ENCODE measurements around the gene THAP8. TPM values are rescaled to one million over a fixed set of nuclear protein-coding genes. Genes with fewer than 3 reads are reported as not detected.

The THAP8 gene
- total RNA-seq, 1 donor from 2014 or later = 12.9 TPM

- DNase-seq (ENCODE audit: low spot score) = no peak
These were observed 23.6 kb downstream of the THAP8 start for GRCh38 chr19:36030264-36031148.

DNA sequence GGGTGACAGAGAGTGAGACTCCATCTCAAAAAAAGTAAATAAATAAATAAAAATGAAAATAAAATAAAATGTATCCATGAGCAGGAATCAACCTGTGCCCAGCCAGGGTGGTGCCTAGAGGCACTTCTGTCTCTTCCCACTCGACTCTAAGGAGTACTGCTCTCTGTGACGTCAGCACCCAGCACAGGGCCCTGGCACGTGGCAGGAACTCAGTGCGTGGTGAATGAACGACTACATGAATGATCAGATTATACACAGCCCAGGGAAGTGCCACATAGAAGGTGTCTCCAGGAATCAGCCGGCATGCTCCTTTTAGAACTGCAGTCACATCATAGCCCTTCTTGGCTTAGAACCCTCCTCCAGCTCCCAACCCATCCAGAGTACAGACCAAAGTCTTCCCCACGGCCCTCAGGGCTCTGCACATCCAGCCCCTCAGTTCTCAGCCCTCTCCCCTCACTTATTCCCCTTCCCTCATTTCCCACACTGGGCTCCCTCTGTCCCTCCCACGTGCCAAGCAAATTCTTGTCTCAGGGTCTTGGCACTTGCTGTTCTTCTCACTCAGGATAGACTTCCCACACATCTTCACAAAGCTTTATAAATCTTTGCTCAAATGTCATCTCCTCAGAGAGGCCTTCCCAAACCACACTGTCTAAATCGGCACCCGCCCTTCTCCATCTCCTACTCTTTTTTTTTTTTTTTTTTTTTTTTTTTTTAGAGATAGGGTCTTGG is 25.6 kb downstream of the THAP8 start:
- DNase-seq (ENCODE audit: low spot score) = no peak

GRCh38 chr19:36027696-36028095 is 26.4 kb downstream of the THAP8 start:
- no peak for DNase-seq (ENCODE audit: low spot score)

- DNase-seq (ENCODE audit: low spot score) = no peak
These were observed 27.8 kb downstream of the THAP8 start for GRCh38 chr19:36026091-36026876.

DNA sequence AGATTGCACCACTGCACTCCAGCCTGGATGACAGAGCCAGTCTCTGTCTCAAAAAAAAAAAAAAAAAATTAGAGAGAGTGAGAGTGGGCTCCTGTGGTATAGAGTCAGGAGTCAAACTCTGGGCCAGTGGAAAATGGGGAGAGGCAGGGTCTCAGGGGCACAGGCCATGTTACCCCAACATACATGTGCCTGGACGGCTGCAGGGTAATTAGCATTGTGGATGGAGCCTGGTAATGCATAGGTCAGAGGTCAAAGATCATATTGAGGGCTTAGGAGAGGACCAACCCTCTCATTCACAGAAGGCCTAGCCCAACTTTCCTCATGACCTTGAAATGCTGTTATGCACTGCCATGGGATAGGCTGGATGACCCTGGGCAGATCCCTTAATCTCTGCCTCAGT is 28.5 kb downstream of the THAP8 start:
- no peak for DNase-seq (ENCODE audit: low spot score)

DNA sequence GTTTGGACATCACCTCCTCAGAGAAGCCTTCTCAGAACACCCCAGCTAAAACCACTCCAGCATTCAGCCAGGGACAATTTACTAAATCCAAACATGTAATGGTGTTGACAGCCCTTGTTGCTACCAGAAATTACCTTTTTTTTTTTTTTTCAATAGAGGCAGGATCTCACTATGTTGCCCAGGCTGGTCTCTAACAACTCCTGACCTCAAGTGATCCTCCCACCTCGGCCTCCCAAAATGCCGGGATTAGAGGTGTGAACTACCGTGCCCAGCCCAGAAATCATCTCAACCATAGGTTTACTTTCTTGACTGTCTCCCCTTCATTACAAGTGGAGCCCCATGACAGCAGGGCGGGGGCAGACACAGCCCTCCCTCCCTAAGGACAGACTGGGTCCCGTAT is 30.7 kb downstream of the THAP8 start:
- no peak for DNase-seq (ENCODE audit: low spot score)

DNA sequence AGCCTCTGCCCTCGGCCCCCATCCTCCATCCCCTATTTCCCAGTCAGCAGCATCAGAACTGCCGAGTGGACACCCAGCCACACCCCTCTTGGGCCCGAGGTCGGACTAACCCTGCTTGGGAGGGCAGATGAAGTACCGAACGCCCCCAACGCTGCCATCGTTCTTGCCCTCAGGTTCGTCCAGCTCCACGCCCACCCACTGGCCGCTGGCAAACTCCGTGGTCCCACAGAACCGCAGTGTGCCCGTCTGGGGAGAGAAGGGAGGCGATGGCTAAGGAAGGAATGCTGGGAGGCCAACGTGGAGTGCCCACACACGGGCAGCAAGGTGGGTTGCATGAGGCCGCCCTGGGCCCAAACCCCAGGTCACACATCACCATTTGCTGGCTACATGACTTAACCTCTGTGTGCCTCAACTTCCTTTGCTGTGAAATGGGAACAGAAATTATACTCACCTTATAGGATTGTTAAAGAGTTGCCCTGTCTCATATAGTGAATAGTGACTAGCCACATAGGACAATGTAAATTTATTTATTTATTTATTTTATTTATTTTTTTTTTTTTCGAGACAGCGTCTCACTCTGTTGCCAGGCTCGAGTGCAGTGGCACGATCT is 34.9 kb downstream of the THAP8 start:
- DNase-seq (ENCODE audit: low spot score) = no peak

DNA sequence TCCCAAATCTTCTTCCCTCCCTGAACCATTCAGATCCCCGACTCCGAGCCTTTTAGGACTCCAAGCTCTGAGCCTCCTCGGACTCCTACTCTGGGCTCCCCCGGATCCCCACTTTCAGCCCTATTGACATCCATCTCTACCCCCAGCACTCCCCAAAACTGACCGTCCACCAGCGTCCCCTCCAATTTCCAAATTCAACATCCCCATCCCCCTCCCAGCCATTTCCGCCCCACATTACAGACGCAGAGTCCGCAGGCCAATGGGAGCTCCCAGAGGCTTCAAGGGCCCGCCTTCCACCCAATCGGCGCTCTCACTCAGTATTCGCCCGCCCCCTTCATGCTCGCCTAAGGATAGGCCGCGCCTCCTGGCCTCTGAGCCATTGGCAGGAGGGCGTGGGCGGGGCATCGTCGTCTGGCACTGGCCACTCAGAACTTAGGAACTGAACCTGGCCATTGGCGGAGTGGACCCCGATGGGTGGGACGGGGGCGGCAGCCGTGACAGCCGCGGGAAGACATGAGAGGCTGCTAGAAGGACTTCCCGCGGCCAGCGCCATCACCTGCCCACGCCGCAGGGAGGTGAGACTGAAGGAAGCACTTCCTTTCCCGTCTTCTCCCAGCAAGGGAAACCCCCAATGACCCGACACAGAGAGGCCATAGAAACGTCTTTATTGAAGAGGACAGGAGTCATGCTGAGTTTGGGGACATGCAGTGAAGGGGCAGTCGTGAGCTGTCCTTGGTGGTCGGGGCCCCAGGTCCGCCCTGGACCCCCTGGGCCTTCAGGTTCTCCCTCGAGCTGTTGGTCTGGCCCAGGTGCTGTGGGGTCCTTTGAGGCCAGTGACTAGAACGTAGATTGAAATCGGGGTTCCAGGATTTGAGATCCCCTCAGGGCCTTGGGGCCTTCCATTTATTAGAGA is 39.8 kb downstream of the THAP8 start, which contains the start of gene ALKBH6:
TSS of gene ALKBH6 (minus strand) at position 202 of the 913 bp plus-strand sequence. CDS start 816 bp downstream, outside the sequence.
- peak; percentile 100 for DNase-seq (ENCODE audit: low spot score)

GRCh38 chr19:36013280-36014011 is 40.6 kb downstream of the THAP8 start:
- DNase-seq (ENCODE audit: low spot score) = no peak

DNA sequence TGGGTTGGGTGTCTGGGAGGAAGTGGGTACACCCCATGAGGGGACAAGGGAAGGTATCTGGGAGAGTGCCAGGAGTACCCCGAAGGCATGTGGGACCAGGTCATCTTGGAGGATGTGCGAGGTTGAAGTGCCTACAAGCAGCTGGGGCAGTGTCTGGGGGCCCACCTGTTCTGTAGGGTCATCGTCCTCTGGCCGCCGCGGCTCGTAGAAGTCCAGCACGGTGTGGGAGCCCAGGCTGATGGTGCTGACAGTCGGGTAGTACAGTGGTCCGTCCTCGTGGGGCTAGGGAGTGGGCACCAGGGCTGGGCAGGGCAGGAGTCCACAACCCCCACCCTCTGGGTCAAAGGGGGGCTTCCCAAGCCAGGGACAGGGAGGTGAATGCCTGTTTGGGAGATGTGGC is 43.7 kb downstream of the THAP8 start:
- DNase-seq (ENCODE audit: low spot score) = no peak

DNA sequence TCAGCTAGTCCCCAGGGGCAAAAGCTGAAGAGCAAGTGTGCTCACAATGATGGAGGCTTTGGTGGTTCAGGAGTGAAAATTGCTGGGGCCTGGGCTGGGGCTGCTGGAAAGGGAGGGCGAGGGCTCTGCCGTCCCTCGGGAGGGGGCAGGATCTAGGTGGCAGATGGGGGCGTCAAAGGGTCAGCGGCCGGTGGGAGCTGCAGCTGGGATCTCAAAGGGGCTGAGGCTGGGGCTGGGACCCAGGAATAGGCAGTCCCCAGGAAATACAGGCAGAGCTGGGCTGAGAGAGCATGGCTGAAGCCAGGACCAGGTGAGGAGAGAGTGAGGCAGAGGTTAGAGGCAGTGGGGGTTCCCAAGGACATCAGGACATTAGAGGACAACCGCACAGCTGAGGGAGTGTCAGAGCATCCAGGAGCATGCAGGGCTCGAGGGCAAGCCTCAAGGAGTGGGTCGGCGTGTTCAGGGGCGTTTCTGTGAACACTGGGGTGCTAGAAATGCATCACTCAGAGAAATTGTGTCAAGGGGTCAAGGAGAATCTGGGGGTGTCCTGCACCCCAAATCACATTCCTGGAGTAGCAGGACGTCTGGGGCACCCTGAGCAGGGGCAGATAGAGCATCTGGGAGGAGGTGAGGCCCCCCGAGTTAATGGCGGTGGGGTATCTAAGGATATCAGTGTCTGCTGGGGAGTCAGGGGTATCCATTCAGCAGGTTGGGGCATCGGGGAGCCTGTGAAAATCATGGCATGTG is 44.3 kb downstream of the THAP8 start:
- no peak for DNase-seq (ENCODE audit: low spot score)

DNA sequence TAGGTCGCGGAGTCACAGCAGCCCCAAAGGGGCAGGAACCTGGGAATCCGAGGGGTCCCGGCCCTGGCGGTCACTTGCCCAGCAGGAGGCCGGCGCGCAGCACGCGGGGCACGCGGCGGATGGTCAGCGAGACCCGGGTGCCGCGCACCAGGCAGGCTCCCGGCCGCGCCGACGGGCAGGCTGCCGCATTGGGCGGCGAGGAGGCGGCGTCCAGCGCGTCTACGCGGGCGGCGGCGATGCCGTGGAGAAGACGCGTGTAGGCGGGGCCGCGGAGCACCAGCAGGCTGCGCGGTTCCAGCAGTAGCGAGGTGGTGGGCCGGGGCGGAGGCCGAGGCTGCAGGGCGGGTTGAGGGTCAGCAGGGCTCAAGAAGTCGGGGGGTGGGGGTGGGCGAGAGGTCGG is 44.9 kb downstream of the THAP8 start:
- DNase-seq (ENCODE audit: low spot score) = peak; percentile 65

- DNase-seq (ENCODE audit: low spot score) = peak; percentile 74
These were observed 45.6 kb downstream of the THAP8 start, which contains the start of gene SYNE4 for GRCh38 chr19:36008336-36008978. TSS of gene SYNE4 (minus strand) at chr19:36008813. CDS start at chr19:36008681, 132 bp downstream.

DNA sequence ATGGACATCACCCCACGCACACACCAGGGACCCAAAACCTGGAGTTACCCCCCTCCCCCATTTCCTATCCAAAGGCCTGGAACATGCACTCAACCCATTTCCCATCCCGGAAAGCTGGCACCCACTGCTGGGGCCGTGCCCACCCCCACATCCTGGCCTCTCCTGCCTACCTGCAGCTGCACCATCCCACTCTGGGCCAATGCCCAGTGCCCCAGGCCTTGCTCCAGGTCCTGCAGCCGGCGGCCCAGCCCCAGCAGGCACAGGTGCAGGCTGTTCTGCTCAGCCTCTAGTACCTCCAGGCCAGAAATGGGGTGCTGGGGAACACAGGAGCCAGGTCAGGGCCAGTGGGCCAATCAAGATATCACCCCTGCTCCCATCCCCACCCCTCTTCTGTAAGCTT is 47.1 kb downstream of the THAP8 start:
- DNase-seq (ENCODE audit: low spot score) = no peak

GRCh38 chr19:36003284-36003683 is 50.8 kb downstream of the THAP8 start:
- DNase-seq (ENCODE audit: low spot score) = no peak

DNA sequence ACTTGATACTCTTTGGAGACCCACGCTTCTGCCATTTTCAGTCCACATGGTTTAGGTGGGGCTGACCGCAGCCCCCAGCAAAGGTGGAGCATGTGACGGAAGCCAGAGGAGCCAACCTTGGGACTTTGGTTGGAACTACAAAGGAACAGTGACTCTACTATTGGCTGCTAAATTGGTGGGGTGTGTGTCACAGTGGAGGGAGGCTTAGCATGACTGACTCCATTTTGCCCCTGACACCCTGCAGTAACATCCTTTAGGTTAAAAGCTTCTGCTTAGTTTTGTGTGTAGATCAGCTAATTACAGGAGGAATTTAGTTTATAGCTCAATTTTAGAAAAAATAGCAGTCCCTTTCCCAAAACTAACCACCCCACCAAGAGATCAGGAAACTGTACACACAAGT is 52.5 kb downstream of the THAP8 start:
- DNase-seq (ENCODE audit: low spot score) = no peak

DNA sequence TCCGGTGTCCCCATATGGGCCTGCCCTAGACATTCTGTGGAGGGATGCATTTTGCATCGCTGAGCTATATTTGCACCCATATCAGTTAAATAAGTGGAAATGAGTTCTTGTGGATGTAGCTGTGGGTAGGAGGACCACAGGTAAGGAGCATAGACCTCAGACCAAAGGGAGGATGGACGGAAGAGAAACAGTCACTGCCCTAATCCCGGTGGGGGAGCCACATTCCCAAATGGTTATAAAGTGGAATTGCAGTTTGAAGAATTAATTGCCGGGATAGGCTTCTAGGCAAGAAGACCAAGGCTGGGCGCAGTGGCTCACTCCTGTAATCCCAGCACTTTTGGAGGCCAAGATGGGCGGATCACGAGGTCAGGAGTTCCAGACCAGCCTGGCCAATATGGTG is 57.3 kb downstream of the THAP8 start:
- no peak for DNase-seq (ENCODE audit: low spot score)

Measured in mucosa of gallbladder (tissue), 1 donor.